ENCODE measurements around the gene CPLX3. TPM values are rescaled to one million over a fixed set of nuclear protein-coding genes. Genes with fewer than 3 reads are reported as not detected.

The CPLX3 gene
- total and polyA plus RNA-seq, 2 donors (not counting 1 experiment from before 2014, with no cell fraction given) = not detected

GRCh38 chr15:74857671-74858368, 31.4 kb downstream of the CPLX3 start:
- no peak for DNase-seq (ENCODE audit: low read depth in 2 of 2)
- TF ChIP-seq EZH2 (IDR thresholded peaks at IDR 0.05; ENCODE audit: low read length, missing control alignments) (no peak), CTCF (conservative IDR thresholded peaks at IDR 0.05 in 1 of 2, IDR thresholded peaks at IDR 0.05 in 1 of 2; ENCODE audit: low read depth in 1 of 2, low read length in 2 of 2) (no peak)
- Histone ChIP-seq H3K4me2 (ENCODE audit: extremely low read depth, insufficient read depth, low read length) (no peak overlapping the region), H3K27me3 (ENCODE audit: control insufficient read depth, insufficient read depth, low read length) (no peaks in the 10 kb centered on the region), H3K36me3 (ENCODE audit: control insufficient read depth, insufficient read depth, low read length) (no peaks in the 10 kb centered on the region), H4K20me1 (ENCODE audit: control insufficient read depth, extremely low read depth, insufficient read depth, low read length) (no peaks in the 10 kb centered on the region), H3K9ac (ENCODE audit: insufficient read depth, low read length) (no peak overlapping the region), H3K79me2 (ENCODE audit: control insufficient read depth, insufficient read depth, low read length) (no peaks in the 10 kb centered on the region), H3K4me1 (ENCODE audit: control insufficient read depth, extremely low read depth, insufficient read depth, low read length) (no peaks in the 10 kb centered on the region), H3K9me3 (ENCODE audit: control insufficient read depth, insufficient read depth, low read depth, low read length) (no peaks in the 10 kb centered on the region), H3K4me3 (replicated peaks in 1 of 4; ENCODE audit: control extremely low read depth in 1 of 4, insufficient read depth in 1 of 4, low read depth in 3 of 4, low read length in 4 of 4) (no peak overlapping the region), H3K27ac (ENCODE audit: insufficient read depth, low read length) (no peak overlapping the region), H2AFZ (ENCODE audit: low read length) (no peak overlapping the region)

GRCh38 chr15:74858369-74858740, 31.9 kb downstream of the CPLX3 start:
- no peaks in the 10 kb centered on the region for H3K79me2 ChIP-seq (ENCODE audit: control insufficient read depth, insufficient read depth, low read length)
- H3K36me3 ChIP-seq (ENCODE audit: control insufficient read depth, insufficient read depth, low read length) = no peaks in the 10 kb centered on the region
- H2AFZ ChIP-seq (ENCODE audit: low read length) = no peak overlapping the region
- H3K9ac ChIP-seq (ENCODE audit: insufficient read depth, low read length) = no peak overlapping the region
- no peak overlapping the region for H3K27ac ChIP-seq (ENCODE audit: insufficient read depth, low read length)
- H3K4me1 ChIP-seq (ENCODE audit: control insufficient read depth, extremely low read depth, insufficient read depth, low read length) = no peaks in the 10 kb centered on the region
- H3K4me3 ChIP-seq (replicated peaks in 1 of 4; ENCODE audit: control extremely low read depth in 1 of 4, insufficient read depth in 1 of 4, low read depth in 3 of 4, low read length in 4 of 4) = no peak overlapping the region
- TF ChIP-seq EZH2 (IDR thresholded peaks at IDR 0.05; ENCODE audit: low read length, missing control alignments) = no peak
- no peak for TF ChIP-seq CTCF (conservative IDR thresholded peaks at IDR 0.05 in 1 of 2, IDR thresholded peaks at IDR 0.05 in 1 of 2; ENCODE audit: low read depth in 1 of 2, low read length in 2 of 2)
- no peak overlapping the region for H3K4me2 ChIP-seq (ENCODE audit: extremely low read depth, insufficient read depth, low read length)
- no peak for DNase-seq (ENCODE audit: low read depth in 2 of 2)
- no peaks in the 10 kb centered on the region for H3K9me3 ChIP-seq (ENCODE audit: control insufficient read depth, insufficient read depth, low read depth, low read length)
- no peaks in the 10 kb centered on the region for H3K27me3 ChIP-seq (ENCODE audit: control insufficient read depth, insufficient read depth, low read length)
- no peaks in the 10 kb centered on the region for H4K20me1 ChIP-seq (ENCODE audit: control insufficient read depth, extremely low read depth, insufficient read depth, low read length)

GRCh38 chr15:74863239-74864056, 37.0 kb downstream of the CPLX3 start:
- H3K4me1 ChIP-seq (ENCODE audit: control insufficient read depth, extremely low read depth, insufficient read depth, low read length) = peaks cover 4% of the 10 kb centered on the region
- peak in 1 of 2 donors; percentile 68 for DNase-seq (ENCODE audit: low read depth in 2 of 2)
- H3K4me2 ChIP-seq (ENCODE audit: extremely low read depth, insufficient read depth, low read length) = no peak overlapping the region
- no peaks in the 10 kb centered on the region for H3K9me3 ChIP-seq (ENCODE audit: control insufficient read depth, insufficient read depth, low read depth, low read length)
- H4K20me1 ChIP-seq (ENCODE audit: control insufficient read depth, extremely low read depth, insufficient read depth, low read length) = no peaks in the 10 kb centered on the region
- H3K27ac ChIP-seq (ENCODE audit: insufficient read depth, low read length) = no peak overlapping the region
- TF ChIP-seq CTCF (conservative IDR thresholded peaks at IDR 0.05 in 1 of 2, IDR thresholded peaks at IDR 0.05 in 1 of 2; ENCODE audit: low read depth in 1 of 2, low read length in 2 of 2) (no peak), EZH2 (IDR thresholded peaks at IDR 0.05; ENCODE audit: low read length, missing control alignments) (no peak)
- no peak overlapping the region for H2AFZ ChIP-seq (ENCODE audit: low read length)
- peaks cover 16% of the 10 kb centered on the region for H3K79me2 ChIP-seq (ENCODE audit: control insufficient read depth, insufficient read depth, low read length)
- H3K4me3 ChIP-seq (replicated peaks in 1 of 4; ENCODE audit: control extremely low read depth in 1 of 4, insufficient read depth in 1 of 4, low read depth in 3 of 4, low read length in 4 of 4) = no peak overlapping the region
- H3K27me3 ChIP-seq (ENCODE audit: control insufficient read depth, insufficient read depth, low read length) = no peaks in the 10 kb centered on the region
- no peak overlapping the region for H3K9ac ChIP-seq (ENCODE audit: insufficient read depth, low read length)
- no peaks in the 10 kb centered on the region for H3K36me3 ChIP-seq (ENCODE audit: control insufficient read depth, insufficient read depth, low read length)

All from fibroblast of lung (primary cell).